22Rv1 (cell line): ENCODE results near the gene TBC1D16.
A peak's percentile ranks its signal among the peaks of the same experiment; 100 is the strongest.
"Not testable (repeated sequence)": the region's sequence is repeated elsewhere in the genome, so short reads cannot be mapped to it uniquely, and the experiment has no call there.

Source experiments
- H3K27ac ChIP-seq: fragments of 450-650 bp; 2 replicates; pipeline ENCODE4 v1.5.1; 2017
- CTCF ChIP-seq: fragments of 450-650 bp; IDR thresholded peaks from 2 replicates; pipeline ENCODE4 v1.5.1; 2017; ENCODE audit warnings: mild to moderate bottlenecking
- ZFX ChIP-seq: fragments of 450-650 bp; IDR thresholded peaks from 2 replicates; pipeline ENCODE4 v1.6.1; 2017; ENCODE audit warnings: antibody characterized with exemption, borderline replicate concordance

Gene TBC1D16

GRCh38 chr17:80050706-80051105 lies 15.0 kb upstream of the TBC1D16 start:
- TF ChIP-seq ZFX (no peak), CTCF (no peak)
- H3K27ac ChIP-seq = no peak overlapping the region

- H3K27ac ChIP-seq = no peak overlapping the region
- TF ChIP-seq CTCF (no peak), ZFX (no peak)
Measured at GRCh38 chr17:80049986-80050385, 14.3 kb upstream of the TBC1D16 start.

DNA sequence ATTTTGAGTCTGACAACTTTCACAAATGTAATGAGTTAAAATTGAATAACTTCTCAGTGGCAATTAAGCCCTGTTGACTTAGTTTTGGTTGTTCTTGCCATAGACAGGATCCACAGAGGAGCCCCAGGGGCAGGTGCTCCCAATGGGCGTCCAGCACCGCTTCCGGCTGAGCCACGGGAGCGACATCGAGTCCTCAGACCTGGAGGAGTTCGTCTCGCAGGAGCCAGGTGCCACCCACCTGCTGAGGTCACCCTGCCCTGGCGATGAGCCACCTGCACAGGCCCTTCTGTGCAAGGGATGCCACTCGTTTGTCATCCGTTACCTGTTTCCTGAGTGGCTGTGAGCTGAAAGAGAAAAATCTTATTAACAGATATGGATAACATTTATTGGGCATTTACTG lies 11.5 kb upstream of the TBC1D16 start:
- no peak overlapping the region for H3K27ac ChIP-seq
- TF ChIP-seq CTCF (no peak), ZFX (no peak)

GRCh38 chr17:80046709-80047108 lies 11.0 kb upstream of the TBC1D16 start:
- H3K27ac ChIP-seq = not testable (repeated sequence)

GRCh38 chr17:80045703-80046102 lies 10.0 kb upstream of the TBC1D16 start:
- H3K27ac ChIP-seq = no peak overlapping the region
- TF ChIP-seq ZFX (no peak), CTCF (no peak)

DNA sequence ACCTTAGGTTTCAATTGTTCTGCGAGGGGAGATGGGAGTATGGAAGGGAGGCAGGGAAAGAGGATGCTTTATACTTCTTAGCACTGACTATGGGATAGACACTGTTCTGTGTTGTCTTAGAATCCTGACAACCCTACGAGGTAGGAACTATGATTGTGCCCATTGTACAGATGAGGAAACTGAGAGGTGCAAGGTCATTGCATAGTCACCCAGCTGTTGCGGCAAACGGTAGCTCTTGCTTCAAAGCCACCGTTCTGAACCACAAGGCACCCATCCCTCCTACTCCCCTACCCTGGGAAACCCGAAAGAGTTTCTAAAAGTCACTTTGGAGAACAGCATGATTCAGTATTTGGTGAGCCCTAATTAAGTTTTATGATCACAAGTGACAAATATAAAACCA lies 8.3 kb upstream of the TBC1D16 start:
- H3K27ac ChIP-seq = no peak overlapping the region
- no peak for TF ChIP-seq CTCF
- TF ChIP-seq ZFX = no peak

- peak overlapping the region; percentile 89 for H3K27ac ChIP-seq
- no peak for TF ChIP-seq ZFX
- TF ChIP-seq CTCF = no peak
Measured at GRCh38 chr17:80036715-80037477, 1.2 kb upstream of the TBC1D16 start.
